AG04450 (cell line): ENCODE results near the gene DTD1. TPM values are rescaled to one million over a fixed set of nuclear protein-coding genes. Genes with fewer than 3 reads are reported as not detected.

Experiments used
- CTCF ChIA-PET: fragments of 300-600, 350-600 bp; formaldehyde crosslinking; extraction: SDS; loops from one replicate; lab custom pipeline; 2022; ENCODE audit warnings: antibody characterized with exemption, inconsistent platforms; lab: Charles Lee
- POLR2A ChIA-PET: fragments of 350-600 bp; formaldehyde crosslinking; extraction: SDS; loops from one replicate; lab custom pipeline; 2021; ENCODE audit warnings: antibody characterized with exemption, inconsistent platforms; lab: Yijun Ruan, JAX
- DNase-seq: peaks from one replicate; pipeline ENCODE4 v3.0.0-alpha.2; 2011; ENCODE audit warnings: low read depth, low spot score
- H3K27ac ChIP-seq: one replicate; pipeline ENCODE4 v1.5.1; 2012; ENCODE audit warnings: low read depth, low read length, control low read depth
- H3K27me3 ChIP-seq: one replicate; pipeline ENCODE4 v1.6.0; 2012; ENCODE audit warnings: low read length; ENCODE audit not compliant: control insufficient read depth, insufficient read depth
- H3K4me3 ChIP-seq: 2 replicates; pipeline ENCODE4 v1.5.1; 2011; ENCODE audit warnings: mild to moderate bottlenecking, low read depth, low read length, control low read depth
- H3K9me3 ChIP-seq: 2 replicates; pipeline ENCODE4 v1.5.1; 2012; ENCODE audit warnings: low read length; ENCODE audit not compliant: control insufficient read depth, insufficient read depth
- CTCF ChIP-seq: IDR thresholded peaks from 2 replicates; pipeline ENCODE4 v1.5.1; 2011; ENCODE audit warnings: low read depth, low read length, control low read depth, inconsistent platforms
- polyA plus RNA-seq: library from polyadenylated mRNA; depleted of rRNA; stranded (reverse); fragments of >200 nt; gene quantifications from 2 replicates; pipeline ENCODE4 v1.2.3, GENCODE V29; 2011

The DTD1 gene
- polyA plus RNA-seq, 1 experiment: 50.0 TPM

DNA sequence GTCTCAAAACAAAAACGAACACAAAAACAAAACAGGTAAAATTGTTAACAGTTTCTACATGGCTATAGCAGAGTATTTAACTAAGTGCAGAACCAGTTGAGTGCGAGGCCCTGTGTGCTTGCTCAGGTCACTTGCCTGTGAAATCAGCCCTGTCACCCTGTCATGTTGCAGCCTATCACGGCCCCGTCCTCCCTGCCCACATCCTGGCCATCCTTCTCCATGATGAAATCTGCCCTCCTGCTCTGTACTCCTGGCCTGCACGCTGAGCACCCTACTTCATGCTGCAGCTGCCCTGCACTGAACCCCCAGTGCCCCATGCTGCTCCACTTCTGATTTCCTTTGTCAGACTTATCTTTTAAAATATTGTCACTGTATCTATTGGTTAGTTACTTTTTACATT is 62.4 kb downstream of the DTD1 start:
- H3K27ac ChIP-seq: no peak overlapping the region
- no peak for DNase-seq
- TF ChIP-seq CTCF: no peak
- ChIA-PET POLR2A (no interaction called here), CTCF (no interaction called here)
- H3K4me3 ChIP-seq: no peak overlapping the region
- no peaks in the 10 kb centered on the region for H3K27me3 ChIP-seq
- H3K9me3 ChIP-seq: no peaks in the 10 kb centered on the region

DNA sequence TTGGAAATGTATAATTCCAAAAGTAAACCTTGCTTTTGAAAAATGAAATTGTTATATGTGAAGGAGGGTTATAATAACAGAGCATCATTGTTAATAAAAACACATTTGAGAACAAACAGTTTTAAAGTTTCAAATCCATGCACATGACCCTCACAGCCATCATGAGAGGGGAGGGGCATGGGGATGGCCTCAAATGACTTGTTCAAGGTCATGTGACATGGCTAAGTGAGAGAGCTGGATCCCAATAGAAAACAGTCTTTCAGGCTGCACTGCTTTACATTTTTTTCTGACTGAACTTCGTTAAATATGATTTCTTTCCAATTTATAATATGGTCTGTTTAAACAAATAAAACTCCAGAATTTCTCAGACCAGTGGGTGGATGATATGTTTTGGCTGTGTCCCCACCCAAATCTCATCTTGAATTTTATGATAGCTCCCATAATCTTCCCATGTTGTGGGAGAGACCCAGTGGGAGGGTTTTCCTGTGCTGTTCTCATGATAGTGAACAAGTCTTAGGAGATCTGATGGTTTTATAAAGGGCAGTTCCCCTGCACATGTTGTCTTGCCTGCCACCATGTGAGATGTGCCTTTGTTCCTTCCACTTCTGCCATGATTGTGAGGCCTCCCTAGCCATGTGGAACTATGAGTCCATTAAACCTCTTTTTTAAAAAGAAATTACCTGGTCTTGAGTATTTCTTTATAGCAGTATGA is 66.0 kb downstream of the DTD1 start:
- ChIA-PET CTCF (interaction anchor here (1.3 to 2.2 kb wide), 2 partner anchors 20 to 22 kb away, joined by 5 to 12 read pairs; no protein-coding TSS in a partner anchor), POLR2A (no interaction called here)
- no peak for TF ChIP-seq CTCF

DNA sequence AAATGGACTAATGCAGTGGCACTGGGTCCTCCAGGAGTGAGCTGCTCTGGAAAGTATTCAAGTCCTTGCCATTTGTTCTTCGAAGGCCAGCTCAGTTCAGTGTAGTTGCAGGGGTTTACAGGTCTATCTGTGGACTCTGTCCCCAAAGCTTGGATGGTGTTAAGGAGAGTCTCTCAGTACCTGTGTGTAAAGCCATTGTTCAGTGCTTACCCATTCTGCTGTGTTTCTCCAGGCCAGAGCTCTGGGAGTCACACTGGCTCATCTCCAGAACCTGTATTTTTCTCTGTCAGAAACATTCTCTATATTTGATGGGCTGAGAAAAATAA is 66.6 kb downstream of the DTD1 start:
- ChIA-PET POLR2A (no interaction called here), CTCF (interaction anchor here (1.3 to 2.2 kb wide), 2 partner anchors 20 to 22 kb away, joined by 5 to 12 read pairs; no protein-coding TSS in a partner anchor)
- no peak overlapping the region for H3K27ac ChIP-seq
- no peaks in the 10 kb centered on the region for H3K27me3 ChIP-seq
- no peak overlapping the region for H3K4me3 ChIP-seq
- H3K9me3 ChIP-seq: no peaks in the 10 kb centered on the region
- no peak for TF ChIP-seq CTCF
- no peak for DNase-seq

More for the DNA sequence above, 66.0 kb downstream of the DTD1 start:
- H3K4me3 ChIP-seq: no peak overlapping the region
- no peaks in the 10 kb centered on the region for H3K27me3 ChIP-seq
- no peaks in the 10 kb centered on the region for H3K9me3 ChIP-seq
- no peak overlapping the region for H3K27ac ChIP-seq
- DNase-seq: no peak

- Histone ChIP-seq H3K4me3 (no peak overlapping the region), H3K9me3 (no peaks in the 10 kb centered on the region), H3K27ac (peak overlapping the region; percentile 47), H3K27me3 (no peaks in the 10 kb centered on the region)
- ChIA-PET POLR2A (no interaction called here), CTCF (interaction anchor here (1.8 kb wide), 1 partner anchor 25 kb away, joined by 7 read pairs; no protein-coding TSS in a partner anchor)
- no peak for TF ChIP-seq CTCF
- peak; percentile 46 for DNase-seq
These were observed 69.7 kb downstream of the DTD1 start for GRCh38 chr20:18657575-18657974.

GRCh38 chr20:18662279-18663040 is 74.6 kb downstream of the DTD1 start:
- H3K27ac ChIP-seq: no peak overlapping the region
- H3K27me3 ChIP-seq: no peaks in the 10 kb centered on the region
- no peak overlapping the region for H3K4me3 ChIP-seq
- ChIA-PET CTCF (interaction anchor here (0.6 to 0.8 kb wide), 2 partner anchors 16 to 30 kb away, joined by 3 to 6 read pairs; no protein-coding TSS in a partner anchor), POLR2A (no interaction called here)
- no peak for TF ChIP-seq CTCF
- DNase-seq: no peak
- no peaks in the 10 kb centered on the region for H3K9me3 ChIP-seq
